ENCODE measurements around the gene ARID5B. TPM values are rescaled to one million over a fixed set of nuclear protein-coding genes. Genes with fewer than 3 reads are reported as not detected.

ARID5B gene
- total RNA-seq, 2 experiments from 2014 or later = 26.7 to 28.3 TPM

- Mint-ChIP-seq H3K9me3 (no peaks in the 10 kb centered on the region), H3K36me3 (ENCODE audit: low read depth) (peaks cover 66% of the 10 kb centered on the region), H3K4me1 (ENCODE audit: low read depth) (peaks cover 71% of the 10 kb centered on the region), H3K27ac (peak overlapping the region; percentile 86), H3K4me3 (no peak overlapping the region), H3K27me3 (no peaks in the 10 kb centered on the region)
- intact Hi-C loops (cut with micrococcal nuclease) = no loop called here
- CTCF ChIA-PET = interaction anchor here (1.2 to 1.5 kb wide), 2 partner anchors 15 to 19 kb away, joined by 4 to 6 read pairs; no protein-coding TSS in a partner anchor
- TF ChIP-seq CTCF (IDR thresholded peaks at IDR 0.05) = no peak
- DNase-seq (no peak), ATAC-seq (no peak)
- POLR2A ChIA-PET = interaction anchor here (0.9 to 4.2 kb wide), 8 partner anchors 9 to 74 kb away, joined by 3 to 22 read pairs (median 4); no protein-coding TSS in a partner anchor
These were observed 62.2 kb downstream of the ARID5B start for GRCh38 chr10:61963669-61964058.

- ChIA-PET POLR2A (interaction anchor here (0.9 to 4.2 kb wide), 9 partner anchors 10 to 74 kb away, joined by 3 to 22 read pairs (median 3); no protein-coding TSS in a partner anchor), CTCF (interaction anchor here (1.2 to 1.5 kb wide), 2 partner anchors 16 to 19 kb away, joined by 4 to 6 read pairs; no protein-coding TSS in a partner anchor)
- intact Hi-C loops (cut with micrococcal nuclease) = no loop called here
- peaks cover 66% of the 10 kb centered on the region for H3K36me3 Mint-ChIP-seq (ENCODE audit: low read depth)
- no peak for TF ChIP-seq CTCF (IDR thresholded peaks at IDR 0.05)
- H3K27ac Mint-ChIP-seq = peak overlapping the region; percentile 86
- no peaks in the 10 kb centered on the region for H3K9me3 Mint-ChIP-seq
- ATAC-seq = no peak
- no peak overlapping the region for H3K4me3 Mint-ChIP-seq
- no peaks in the 10 kb centered on the region for H3K27me3 Mint-ChIP-seq
- DNase-seq = no peak
- peaks cover 68% of the 10 kb centered on the region for H3K4me1 Mint-ChIP-seq (ENCODE audit: low read depth)
These were observed 62.7 kb downstream of the ARID5B start for GRCh38 chr10:61964059-61964709.

- Mint-ChIP-seq H3K27me3 (no peaks in the 10 kb centered on the region), H3K4me3 (no peak overlapping the region), H3K4me1 (ENCODE audit: low read depth) (peaks cover 63% of the 10 kb centered on the region), H3K36me3 (ENCODE audit: low read depth) (peaks cover 69% of the 10 kb centered on the region), H3K27ac (peak overlapping the region; percentile 86), H3K9me3 (no peaks in the 10 kb centered on the region)
- no peak for TF ChIP-seq CTCF (IDR thresholded peaks at IDR 0.05)
- intact Hi-C loops (cut with micrococcal nuclease) = no loop called here
- peak; percentile 31 for ATAC-seq
- ChIA-PET CTCF (interaction anchor here (1.5 to 1.7 kb wide), 2 partner anchors 11 to 17 kb away, joined by 4 to 5 read pairs; no protein-coding TSS in a partner anchor), POLR2A (interaction anchor here (1.2 to 4.2 kb wide), 3 partner anchors 20 to 27 kb away, joined by 3 to 22 read pairs (median 9); no protein-coding TSS in a partner anchor)
- DNase-seq = no peak
These were observed 63.6 kb downstream of the ARID5B start for GRCh38 chr10:61964949-61965702.

- DNase-seq (no peak), ATAC-seq (no peak)
- no peak for TF ChIP-seq CTCF (IDR thresholded peaks at IDR 0.05)
- Mint-ChIP-seq H3K9me3 (no peaks in the 10 kb centered on the region), H3K4me1 (ENCODE audit: low read depth) (peaks cover 66% of the 10 kb centered on the region), H3K27me3 (no peaks in the 10 kb centered on the region), H3K36me3 (ENCODE audit: low read depth) (peaks cover 70% of the 10 kb centered on the region), H3K4me3 (no peak overlapping the region), H3K27ac (peak overlapping the region; percentile 74)
- POLR2A ChIA-PET = interaction anchor here (2.4 kb wide), 1 partner anchor 22 kb away, joined by 9 read pairs; no protein-coding TSS in a partner anchor
- intact Hi-C loops (cut with micrococcal nuclease) = no loop called here
- CTCF ChIA-PET = interaction anchor here (1.3 to 1.7 kb wide), 3 partner anchors 10 to 69 kb away, joined by 3 to 8 read pairs (median 5); no protein-coding TSS in a partner anchor
These were observed 64.3 kb downstream of the ARID5B start for GRCh38 chr10:61965703-61966395.
